ENCODE results near the gene CTDSP2. TPM values are rescaled to one million over a fixed set of nuclear protein-coding genes. Genes with fewer than 3 reads are reported as not detected.

The CTDSP2 gene
- total and polyA plus RNA-seq, 2 of the 8 experiments (the other 6 are each of a cell fraction or from before 2014, with no cell fraction given), result 71.3 to 91.7 TPM

- no peak overlapping the region for H4K91ac ChIP-seq (replicated peaks; ENCODE audit: insufficient read length, low read length)
- no peaks in the 10 kb centered on the region for H3K36me3 ChIP-seq (ENCODE audit: control insufficient read depth in 2 of 4, insufficient read depth in 4 of 4, low read length in 3 of 4)
- no peak overlapping the region; the same call in 1 of the 2 replicates for H2BK20ac ChIP-seq (ENCODE audit: low read length)
- 0 out of 2 replicates have a peak overlapping the region, but pooled peaks have one; percentile 17 for H2BK12ac ChIP-seq (ENCODE audit: low read depth, low read length)
- no peak overlapping the region for H2AK5ac ChIP-seq (ENCODE audit: low read depth, low read length)
- H3K4me1 ChIP-seq (replicated peaks in 1 of 4; ENCODE audit: control insufficient read depth in 3 of 4, insufficient read depth in 4 of 4, low read length in 3 of 4), result peaks cover 13 to 44% (median 30%) of the 10 kb centered on the region in 4 experiments
- H4K8ac ChIP-seq (ENCODE audit: extremely low read depth, insufficient read depth, low read length), result no peak overlapping the region
- H3K14ac ChIP-seq (ENCODE audit: insufficient read length), result no peak overlapping the region
- H3K27ac ChIP-seq (ENCODE audit: low read depth, low read length), result no peak overlapping the region
- H3K79me2 ChIP-seq (ENCODE audit: control insufficient read depth in 1 of 2, insufficient read depth in 2 of 2, low read length in 2 of 2), result no peaks in the 10 kb centered on the region
- H3K4ac ChIP-seq (replicated peaks; ENCODE audit: insufficient read length, low read depth, low read length), result no peak overlapping the region
- no peak overlapping the region for H3K18ac ChIP-seq (ENCODE audit: extremely low read depth, low read length)
- no peaks in the 10 kb centered on the region for H4K20me1 ChIP-seq (replicated peaks in 1 of 2; ENCODE audit: control insufficient read depth in 1 of 2, insufficient read depth in 2 of 2, low read length in 2 of 2)
- no peak overlapping the region for H3K56ac ChIP-seq (replicated peaks; ENCODE audit: insufficient read length, low read depth, low read length)
- FAIRE-seq (no peak), DNase-seq (ENCODE audit: low read depth in 1 of 2, low spot score in 2 of 2) (no peak)
- peaks cover 4% of the 10 kb centered on the region; the same call in 1 of the 2 replicates for H3K23me2 ChIP-seq (ENCODE audit: low read depth, low read length)
- no peaks in the 10 kb centered on the region for H3K79me1 ChIP-seq (ENCODE audit: low read depth, low read length)
- no peak overlapping the region for H3K4me2 ChIP-seq (ENCODE audit: insufficient read depth in 1 of 2, low read depth in 2 of 2, low read length in 2 of 2)
- no peak overlapping the region for H2BK15ac ChIP-seq (ENCODE audit: low read length)
- WGBS, 2 experiments (ENCODE audit: extremely low coverage in 1 of 2, insufficient coverage in 1 of 2, insufficient read length in 1 of 2, insufficient replicate concordance in 2 of 2, low coverage in 1 of 2, low lambda C conversion rate in 2 of 2, missing lambda C conversion rate in 1 of 2), result 79% methylated on average over 9 of the region's 9 CpGs; no CpG with 5 or more reads in 1 of the 2 experiments
- CTCF ChIA-PET (ENCODE audit: partially characterized antibody), result interaction anchor here (0.9 to 8.7 kb wide), 4 partner anchors 13 to 135 kb away, joined by 3 to 119 read pairs (median 42); no protein-coding TSS in a partner anchor
- no peak overlapping the region for H3K4me3 ChIP-seq (ENCODE audit: extremely low read depth in 1 of 4, insufficient read depth in 2 of 4, low read depth in 3 of 4, low read length in 4 of 4)
- POLR2A ChIA-PET (ENCODE audit: partially characterized antibody), result interaction anchor here (1.4 to 8.6 kb wide), 3 partner anchors 44 to 60 kb away, joined by 4 to 181 read pairs (median 62); partner anchors contain the start of gene CTDSP2
- no peak overlapping the region for H3K9ac ChIP-seq (replicated peaks in 1 of 4; ENCODE audit: extremely low read depth in 1 of 4, low read depth in 3 of 4, low read length in 3 of 4)
- peaks cover 0 to 7% (median 3%) of the 10 kb centered on the region in 4 experiments; a peak in 4 of 7 replicates for H3K27me3 ChIP-seq (replicated peaks in 1 of 4; ENCODE audit: control insufficient read depth in 3 of 4, extremely low read depth in 1 of 4, insufficient read depth in 3 of 4, low read length in 3 of 4)
- H2AFZ ChIP-seq (ENCODE audit: low read length), result no peak overlapping the region
- H2BK5ac ChIP-seq (ENCODE audit: low read depth, low read length), result no peak overlapping the region
- no peak overlapping the region for H3K23ac ChIP-seq (ENCODE audit: insufficient read length)
- no peaks in the 10 kb centered on the region for H3K9me3 ChIP-seq (ENCODE audit: insufficient read depth in 2 of 2, low read depth in 1 of 2, low read length in 1 of 2)
- no peak overlapping the region for H2BK120ac ChIP-seq (replicated peaks; ENCODE audit: low read depth, low read length)
- H4K5ac ChIP-seq (ENCODE audit: insufficient read length, low read depth, low read length), result no peak overlapping the region
- TF ChIP-seq EZH2 (IDR thresholded peaks at IDR 0.05; ENCODE audit: low read depth, low read length, severe bottlenecking) (no peak), EGR1 (IDR thresholded peaks at IDR 0.05; ENCODE audit: borderline replicate concordance, low read depth, low read length) (no peak), NRF1 (IDR thresholded peaks at IDR 0.05; ENCODE audit: low read depth, low read length) (no peak), YY1 (IDR thresholded peaks at IDR 0.05; ENCODE audit: low read depth, low read length) (no peak)
Measured at GRCh38 chr12:57892232-57892972, 45.9 kb upstream of the CTDSP2 start.

Measured in H1 (cell line).